DOHH2 (cell line): ENCODE measurements around the gene ATL2.
"Not testable (repeated sequence)": the region's sequence is repeated elsewhere in the genome, so short reads cannot be mapped to it uniquely, and the experiment has no call there.

Experiments used
- H3F3A ChIP-seq: fragments of 200-600 bp; sonication (generic), shearing (Covaris generic); 2 replicates; pipeline ENCODE4 v1.6.0; 2016; ENCODE audit warnings: antibody characterized with exemption, mild to moderate bottlenecking; ENCODE audit not compliant: control insufficient read depth, insufficient read depth
- H3K27ac ChIP-seq: fragments of 200-600 bp; sonication (generic); 2 replicates; pipeline ENCODE4 v1.5.1; 2014; ENCODE audit warnings: low read depth, mild to moderate bottlenecking, low read length, moderate library complexity
- H3K27me3 ChIP-seq: fragments of 200-600 bp; sonication (generic); 2 replicates; pipeline ENCODE4 v1.6.1; 2014; ENCODE audit warnings: mild to moderate bottlenecking, low read length, mixed read lengths; ENCODE audit not compliant: control insufficient read depth
- H3K36me3 ChIP-seq: fragments of 200-600 bp; sonication (generic); 2 replicates; pipeline ENCODE4 v1.6.1; 2014; ENCODE audit warnings: mild to moderate bottlenecking, low read length, moderate library complexity, mixed read lengths; ENCODE audit not compliant: control insufficient read depth
- H3K4me1 ChIP-seq: fragments of 200-600 bp; sonication (generic); 2 replicates; pipeline ENCODE4 v1.6.1; 2014; ENCODE audit warnings: mild to moderate bottlenecking, low read length, mixed read lengths; ENCODE audit not compliant: control insufficient read depth
- H3K4me2 ChIP-seq: fragments of 200-600 bp; sonication (generic); 2 replicates; pipeline ENCODE4 v1.6.0; 2014; ENCODE audit warnings: mild to moderate bottlenecking, low read length, moderate library complexity
- H3K4me3 ChIP-seq: fragments of 200-600 bp; sonication (generic); 2 replicates; pipeline ENCODE4 v1.5.1; 2014; ENCODE audit warnings: mild to moderate bottlenecking, low read length, mixed read lengths
- H3K79me2 ChIP-seq: fragments of 200-600 bp; sonication (generic); 2 replicates; pipeline ENCODE4 v1.6.1; 2014; ENCODE audit warnings: mild to moderate bottlenecking, low read length, mixed read lengths; ENCODE audit not compliant: control insufficient read depth
- H3K9me2 ChIP-seq: fragments of 200-600 bp; sonication (generic); replicated peaks from 2 replicates; pipeline ENCODE4 v1.6.1; 2014; ENCODE audit warnings: mild to moderate bottlenecking, low read length, mixed read lengths; ENCODE audit not compliant: control insufficient read depth
- H3K9me3 ChIP-seq: fragments of 200-600 bp; sonication (generic); 2 replicates; pipeline ENCODE4 v1.6.1; 2014; ENCODE audit warnings: antibody characterized with exemption, low read length, mixed read lengths; ENCODE audit not compliant: control insufficient read depth, insufficient read depth
- H4K20me1 ChIP-seq: fragments of 200-600 bp; sonication (generic); 2 replicates; pipeline ENCODE4 v1.6.0; 2014; ENCODE audit warnings: low read depth, mild to moderate bottlenecking, antibody characterized with exemption, low read length, moderate library complexity; ENCODE audit not compliant: control insufficient read depth, insufficient read depth
- EZH2phosphoT487 ChIP-seq: fragments of 200-600 bp; sonication (generic); IDR thresholded peaks from 2 replicates; pipeline ENCODE4 v1.6.1; 2017; ENCODE audit warnings: borderline replicate concordance, mild to moderate bottlenecking, antibody characterized with exemption, low read length, moderate library complexity, mixed read lengths
- TF ChIP-seq, protein P1 (sequence below): fragments of 200-600 bp; sonication (generic); IDR thresholded peaks from one replicate; pipeline ENCODE4 v1.5.1; 2014; ENCODE audit warnings: antibody characterized with exemption, mild to moderate bottlenecking, low read depth, low read length; ENCODE audit not compliant: poor library complexity, severe bottlenecking

ATL2 gene

GRCh38 chr2:38386821-38387220 is 9.7 kb upstream of the ATL2 start:
- Histone ChIP-seq H3K4me3 (no peak overlapping the region), H3F3A (no peaks in the 10 kb centered on the region), H3K9me3 (no peaks in the 10 kb centered on the region), H3K27me3 (no peaks in the 10 kb centered on the region), H3K79me2 (no peaks in the 10 kb centered on the region), H3K36me3 (no peaks in the 10 kb centered on the region), H3K4me1 (peaks cover 12% of the 10 kb centered on the region), H3K4me2 (no peak overlapping the region), H3K9me2 (no peaks in the 10 kb centered on the region), H4K20me1 (no peaks in the 10 kb centered on the region), H3K27ac (no peak overlapping the region)
- TF ChIP-seq EZH2phosphoT487: no peak
- TF ChIP-seq, protein P1, sequence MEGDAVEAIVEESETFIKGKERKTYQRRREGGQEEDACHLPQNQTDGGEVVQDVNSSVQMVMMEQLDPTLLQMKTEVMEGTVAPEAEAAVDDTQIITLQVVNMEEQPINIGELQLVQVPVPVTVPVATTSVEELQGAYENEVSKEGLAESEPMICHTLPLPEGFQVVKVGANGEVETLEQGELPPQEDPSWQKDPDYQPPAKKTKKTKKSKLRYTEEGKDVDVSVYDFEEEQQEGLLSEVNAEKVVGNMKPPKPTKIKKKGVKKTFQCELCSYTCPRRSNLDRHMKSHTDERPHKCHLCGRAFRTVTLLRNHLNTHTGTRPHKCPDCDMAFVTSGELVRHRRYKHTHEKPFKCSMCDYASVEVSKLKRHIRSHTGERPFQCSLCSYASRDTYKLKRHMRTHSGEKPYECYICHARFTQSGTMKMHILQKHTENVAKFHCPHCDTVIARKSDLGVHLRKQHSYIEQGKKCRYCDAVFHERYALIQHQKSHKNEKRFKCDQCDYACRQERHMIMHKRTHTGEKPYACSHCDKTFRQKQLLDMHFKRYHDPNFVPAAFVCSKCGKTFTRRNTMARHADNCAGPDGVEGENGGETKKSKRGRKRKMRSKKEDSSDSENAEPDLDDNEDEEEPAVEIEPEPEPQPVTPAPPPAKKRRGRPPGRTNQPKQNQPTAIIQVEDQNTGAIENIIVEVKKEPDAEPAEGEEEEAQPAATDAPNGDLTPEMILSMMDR: no peak

DNA sequence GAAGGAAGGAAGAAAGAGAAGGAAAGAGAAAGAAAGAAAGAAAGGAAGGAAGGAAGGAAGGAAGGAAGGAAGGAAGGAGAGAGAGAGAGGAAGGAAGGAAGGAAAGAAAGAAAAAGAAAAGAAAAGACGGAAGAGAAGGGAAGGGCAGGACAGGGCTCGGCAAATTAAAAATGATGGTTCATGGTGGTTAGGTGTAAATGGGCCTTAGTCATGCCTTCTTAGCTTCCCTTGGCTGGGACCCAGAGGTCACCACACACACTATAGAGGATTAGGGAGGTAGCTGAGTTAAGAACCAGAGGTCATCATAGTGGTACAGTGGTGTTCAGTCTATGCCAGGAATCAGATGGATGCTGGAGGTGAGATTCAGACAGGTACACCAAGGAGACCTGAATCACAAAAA is 9.3 kb upstream of the ATL2 start:
- Histone ChIP-seq H3F3A (no peaks in the 10 kb centered on the region), H3K27ac (no peak overlapping the region), H3K4me1 (peaks cover 12% of the 10 kb centered on the region), H3K27me3 (no peaks in the 10 kb centered on the region), H4K20me1 (no peaks in the 10 kb centered on the region), H3K4me2 (no peak overlapping the region), H3K9me3 (no peaks in the 10 kb centered on the region), H3K36me3 (no peaks in the 10 kb centered on the region), H3K4me3 (no peak overlapping the region), H3K79me2 (no peaks in the 10 kb centered on the region), H3K9me2 (no peaks in the 10 kb centered on the region)
- TF ChIP-seq, protein P1: no peak
- TF ChIP-seq EZH2phosphoT487: no peak

DNA sequence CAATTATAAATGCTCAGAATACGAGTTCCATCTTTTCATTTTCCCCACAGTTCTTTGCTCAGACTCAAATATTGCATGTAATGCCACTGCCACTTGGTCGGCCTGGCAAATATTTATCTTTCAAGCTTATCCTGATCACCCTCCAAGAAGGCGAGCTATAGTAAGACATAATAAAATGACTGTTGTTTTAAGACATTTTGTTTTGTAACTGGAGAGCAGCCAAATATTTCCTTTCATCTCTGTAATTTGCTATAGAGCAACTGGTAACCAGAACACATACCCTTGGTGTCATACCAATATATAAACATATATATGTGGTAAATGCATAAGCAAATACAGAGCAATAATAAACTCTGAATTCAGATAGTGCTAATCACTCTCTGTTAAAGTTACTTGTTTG is 7.3 kb upstream of the ATL2 start:
- H3K27ac ChIP-seq: no peak overlapping the region
- H3K4me2 ChIP-seq: no peak overlapping the region

GRCh38 chr2:38383741-38384140 is 6.7 kb upstream of the ATL2 start:
- H3K4me3 ChIP-seq, H3K9me3 ChIP-seq, H3K36me3 ChIP-seq, H3K79me2 ChIP-seq, H3K27ac ChIP-seq, H3F3A ChIP-seq, H3K27me3 ChIP-seq, H3K9me2 ChIP-seq, H4K20me1 ChIP-seq, H3K4me2 ChIP-seq: not testable (repeated sequence)
- peaks cover 23% of the 10 kb centered on the region for H3K4me1 ChIP-seq

More for the DNA sequence above, 7.3 kb upstream of the ATL2 start:
- no peaks in the 10 kb centered on the region for H3K9me3 ChIP-seq
- TF ChIP-seq, protein P1: no peak
- no peak for TF ChIP-seq EZH2phosphoT487
- H3K4me1 ChIP-seq: peaks cover 25% of the 10 kb centered on the region
- no peaks in the 10 kb centered on the region for H3F3A ChIP-seq
- no peaks in the 10 kb centered on the region for H4K20me1 ChIP-seq
- H3K36me3 ChIP-seq: no peaks in the 10 kb centered on the region
- no peak overlapping the region for H3K4me3 ChIP-seq
- H3K9me2 ChIP-seq: no peaks in the 10 kb centered on the region
- no peaks in the 10 kb centered on the region for H3K79me2 ChIP-seq
- no peaks in the 10 kb centered on the region for H3K27me3 ChIP-seq
